Vagina (tissue), 2 donors: Measurements from ENCODE around the gene ULK2. TPM values are rescaled to one million over a fixed set of nuclear protein-coding genes. Genes with fewer than 3 reads are reported as not detected.
A peak's percentile ranks its signal among the peaks of the same experiment; 100 is the strongest.

Experiments
- DNase-seq, 2 donors: peaks; one replicate each; pipeline ENCODE4 v3.0.0-alpha.2; 2017; ENCODE audit errors: extremely low spot score in 2 of 2
- H3K27ac ChIP-seq: fragments of 200-600 bp; sonication (generic); one replicate; pipeline ENCODE4 v1.5.1; 2019
- H3K27me3 ChIP-seq: fragments of 200-600 bp; sonication (generic); one replicate; pipeline ENCODE4 v1.5.1; 2019
- H3K36me3 ChIP-seq, 2 donors: fragments of 200-600 bp; sonication (generic); one replicate each; pipeline ENCODE4 v1.5.1; 2017 to 2019
- H3K4me1 ChIP-seq: fragments of 200-600 bp; sonication (generic); one replicate; pipeline ENCODE4 v1.5.1; 2019
- H3K4me3 ChIP-seq, 2 donors: fragments of 200-600 bp; sonication (generic); 1 replicate in 1 of 2; 2 replicates in 1 of 2; pipeline ENCODE4 v1.5.1; 2016 to 2019
- H3K9me3 ChIP-seq: fragments of 200-600 bp; sonication (generic); one replicate; pipeline ENCODE4 v1.5.1; 2019
- CTCF ChIP-seq, 3 experiments: fragments of 450-650 bp in 2 of 3; fragments of 200-600 bp in 1 of 3; sonication (generic) in 1 of 3; IDR thresholded peaks; one replicate each; pipeline ENCODE4 v1.5.1; 2017 to 2019; ENCODE audit warnings: antibody characterized with exemption in 3 of 3, mild to moderate bottlenecking in 2 of 3, moderate library complexity in 2 of 3
- POLR2A ChIP-seq, 2 donors: fragments of 450-650 bp; IDR thresholded peaks; one replicate each; pipeline ENCODE4 v1.6.1; 2017; ENCODE audit warnings: antibody characterized with exemption in 2 of 2, mild to moderate bottlenecking in 2 of 2, moderate library complexity in 2 of 2
- POLR2AphosphoS5 ChIP-seq, 2 donors: sonication (generic); formaldehyde crosslinking; IDR thresholded peaks; one replicate each; pipeline ENCODE4 v1.9.0; 2017; ENCODE audit warnings: antibody characterized with exemption in 2 of 2, mild to moderate bottlenecking in 2 of 2, low read depth in 1 of 2; ENCODE audit not compliant: insufficient read depth in 1 of 2
- intact Hi-C: fragments of 100-400 bp; cut with DNase I; formaldehyde crosslinking; loops from one replicate; pipeline ENCODE4 v1.15.1; 2023
- total RNA-seq: library from RNA; depleted of rRNA; stranded (reverse); fragments of >200 nt; gene quantifications from one replicate; pipeline ENCODE4 v1.2.3, GENCODE V29; 2016

ULK2 gene
- total RNA-seq, 1 donor from 2014 or later, result 25.3 TPM

DNA sequence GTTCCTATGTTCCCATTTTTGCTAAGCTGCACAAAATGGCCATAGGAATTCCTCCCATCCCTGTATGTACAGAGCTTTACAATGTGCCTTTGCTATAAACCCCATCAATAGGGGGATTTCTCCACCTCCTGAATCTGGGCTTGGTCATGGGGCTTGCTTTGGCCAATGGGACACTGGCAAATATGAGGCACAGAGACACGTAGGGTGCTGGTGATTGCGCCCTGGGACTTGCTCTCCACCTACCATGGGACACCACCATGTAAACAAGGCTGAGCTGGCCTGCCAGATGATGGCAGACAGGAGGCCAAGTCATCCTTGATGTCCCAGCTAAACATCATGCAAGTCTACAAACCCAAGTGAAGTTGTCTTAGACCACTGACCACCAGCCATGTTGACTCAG, 104.3 kb downstream of the ULK2 start:
- Histone ChIP-seq H3K4me1 (peaks cover 21% of the 10 kb centered on the region), H3K36me3 (no peaks in the 10 kb centered on the region), H3K9me3 (no peaks in the 10 kb centered on the region), H3K4me3 (no peak overlapping the region), H3K27ac (no peak overlapping the region), H3K27me3 (no peaks in the 10 kb centered on the region)
- intact Hi-C loops, result loop anchor here (10.0 kb wide), 2 partner anchors 109 to 399 kb away; partner anchors contain the start of gene B9D1
- TF ChIP-seq POLR2AphosphoS5 (IDR thresholded peaks at IDR 0.05; ENCODE audit: insufficient read depth in 1 of 2, low read depth in 1 of 2) (no peak), CTCF (IDR thresholded peaks at IDR 0.05) (no peak), POLR2A (IDR thresholded peaks at IDR 0.05) (no peak)
- no peak for DNase-seq

DNA sequence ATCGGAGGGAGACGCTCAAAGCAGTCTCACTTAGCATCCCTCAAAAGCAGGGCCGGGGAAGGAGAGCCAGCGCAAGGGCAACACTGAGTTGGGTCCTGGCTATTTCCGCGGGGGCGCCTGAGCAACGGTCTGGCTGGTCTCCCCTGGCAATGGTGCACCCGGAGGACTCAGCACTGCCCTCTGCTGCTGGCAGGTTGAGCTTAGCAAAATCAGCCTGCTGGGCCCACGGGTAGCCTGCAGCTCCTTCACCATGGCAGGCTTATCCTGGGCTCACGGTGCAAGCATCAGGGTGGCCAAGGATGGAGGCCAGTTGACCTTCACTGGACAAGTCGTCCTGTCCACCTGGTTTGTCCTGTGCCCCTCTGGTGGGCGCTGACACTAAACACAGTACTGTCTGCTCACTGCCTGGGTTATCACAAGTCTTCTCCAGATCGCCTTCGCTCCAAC, 105.2 kb downstream of the ULK2 start:
- H3K27me3 ChIP-seq, result no peaks in the 10 kb centered on the region
- H3K4me1 ChIP-seq, result peaks cover 21% of the 10 kb centered on the region
- no peak for TF ChIP-seq POLR2AphosphoS5 (IDR thresholded peaks at IDR 0.05; ENCODE audit: insufficient read depth in 1 of 2, low read depth in 1 of 2)
- TF ChIP-seq POLR2A (IDR thresholded peaks at IDR 0.05), result no peak
- TF ChIP-seq CTCF (IDR thresholded peaks at IDR 0.05), result peak; percentile 28 to 51 (median 37)
- no peak overlapping the region for H3K27ac ChIP-seq
- intact Hi-C loops, result loop anchor here (10.0 kb wide), 2 partner anchors 108 to 398 kb away; partner anchors contain the start of gene B9D1
- H3K9me3 ChIP-seq, result no peaks in the 10 kb centered on the region
- DNase-seq, result peak in 1 of 2 donors; percentile 84
- no peak overlapping the region for H3K4me3 ChIP-seq
- H3K36me3 ChIP-seq, result no peaks in the 10 kb centered on the region

DNA sequence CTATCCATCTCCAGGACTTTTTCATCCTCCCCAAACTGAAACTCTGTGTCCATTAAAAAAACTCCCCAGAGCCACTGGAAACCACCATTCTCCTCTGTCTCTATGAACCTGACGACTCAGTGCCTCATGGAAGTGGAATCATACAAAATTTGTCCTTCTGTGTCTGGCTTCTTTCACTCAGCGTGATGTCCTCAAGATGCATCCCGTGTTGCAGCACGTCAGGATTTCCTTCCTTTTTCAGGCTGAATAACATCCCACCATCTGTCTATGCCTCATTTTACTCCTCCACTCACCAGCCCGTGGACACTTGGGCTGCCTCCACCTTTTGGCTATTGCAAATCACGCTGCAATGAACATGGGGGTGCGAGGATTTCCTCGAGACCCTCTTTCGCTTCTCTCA, 107.0 kb downstream of the ULK2 start:
- no peaks in the 10 kb centered on the region for H3K27me3 ChIP-seq
- no peak for DNase-seq
- H3K27ac ChIP-seq, result no peak overlapping the region
- no peak overlapping the region for H3K4me3 ChIP-seq
- intact Hi-C loops, result loop anchor here (10.0 kb wide), 2 partner anchors 106 to 396 kb away; partner anchors contain the start of gene B9D1
- TF ChIP-seq CTCF (IDR thresholded peaks at IDR 0.05) (no peak), POLR2A (IDR thresholded peaks at IDR 0.05) (no peak), POLR2AphosphoS5 (IDR thresholded peaks at IDR 0.05; ENCODE audit: insufficient read depth in 1 of 2, low read depth in 1 of 2) (no peak)
- no peaks in the 10 kb centered on the region for H3K36me3 ChIP-seq
- no peaks in the 10 kb centered on the region for H3K9me3 ChIP-seq
- peaks cover 9% of the 10 kb centered on the region for H3K4me1 ChIP-seq

- Histone ChIP-seq H3K36me3 (no peaks in the 10 kb centered on the region), H3K4me3 (no peak overlapping the region), H3K27me3 (no peaks in the 10 kb centered on the region), H3K4me1 (peaks cover 9% of the 10 kb centered on the region), H3K27ac (no peak overlapping the region), H3K9me3 (no peaks in the 10 kb centered on the region)
- TF ChIP-seq CTCF (IDR thresholded peaks at IDR 0.05) (no peak), POLR2A (IDR thresholded peaks at IDR 0.05) (no peak), POLR2AphosphoS5 (IDR thresholded peaks at IDR 0.05; ENCODE audit: insufficient read depth in 1 of 2, low read depth in 1 of 2) (no peak)
- intact Hi-C loops, result loop anchor here (10.0 kb wide), 2 partner anchors 105 to 395 kb away; partner anchors contain the start of gene B9D1
- DNase-seq, result no peak
Observed at GRCh38 chr17:19759568-19760549, 107.9 kb downstream of the ULK2 start.
